K562 (cell line): Measurements from ENCODE around the gene TEX22. TPM values are rescaled to one million over a fixed set of nuclear protein-coding genes. Genes with fewer than 3 reads are reported as not detected.

ENCODE experiments used
- ATAC-seq: fragments of 200-7000 bp; cut with Tn5 transposase; 3 replicates; pipeline ENCODE4 v1.9.1; 2020; ENCODE audit warnings: moderate library complexity
- BruUV-seq: library from RNA; stranded (reverse); fragments of 400-500 nt; replicated peaks from 2 replicates; lab custom pipeline; 2021; lab: Mats Ljungman, UMichigan
- CTCF ChIA-PET: fragments of 300-600 bp; formaldehyde crosslinking; extraction: SDS; loops from one replicate; lab custom pipeline; 2021; ENCODE audit warnings: low intra/inter-chr PET ratio; lab: Yijun Ruan, JAX
- POLR2A ChIA-PET: fragments of 300-600, 350-650 bp; sonication (Branson Sonifier 250); formaldehyde crosslinking; extraction: SDS; loops from one replicate; lab custom pipeline; 2021; ENCODE audit warnings: antibody characterized with exemption, inconsistent platforms; lab: Yijun Ruan, JAX
- DNase-seq, 4 experiments: peaks; one replicate each; pipeline versions ENCODE4 v3.0.0 to v3.0.0-alpha.2; 2011 to 2018; ENCODE audit warnings: low spot score in 3 of 4, mixed read lengths in 3 of 4; ENCODE audit errors: extremely low read depth in 1 of 4
- FAIRE-seq: peaks from 2 replicates; lab custom pipeline; 2011; peaks lifted over from hg19 to GRCh38; lab: Jason Lieb, UNC
- H2AFZ ChIP-seq: 2 replicates; pipeline ENCODE4 v1.6.0; 2011; ENCODE audit warnings: low read depth, low read length, control low read depth, inconsistent platforms
- H3K27ac ChIP-seq: fragments of 200-600 bp; 3 replicates; pipeline ENCODE4 v1.8.0; 2011; ENCODE audit warnings: low read depth, mild to moderate bottlenecking, control low read depth, inconsistent platforms, low read length, moderate library complexity, mixed read lengths; ENCODE audit errors: extremely low read depth
- H3K27me3 ChIP-seq, 2 experiments: fragments of 300-600 bp in 1 of 2; 2 replicates in 1 of 2; 3 replicates in 1 of 2; pipeline versions ENCODE4 v1.6.0 to v1.8.0; 2011; ENCODE audit warnings: inconsistent platforms in 2 of 2, low read length in 2 of 2, mild to moderate bottlenecking in 1 of 2, mixed read lengths in 1 of 2, moderate library complexity in 1 of 2; ENCODE audit not compliant: control insufficient read depth in 2 of 2, insufficient read depth in 2 of 2
- H3K36me3 ChIP-seq: fragments of 300-600 bp; 3 replicates; pipeline ENCODE4 v1.8.0; 2011; ENCODE audit warnings: mild to moderate bottlenecking, low read length, inconsistent platforms; ENCODE audit not compliant: control insufficient read depth, insufficient read depth
- H3K4me1 ChIP-seq, 2 experiments: fragments of 200-600 bp in 1 of 2; replicated peaks in 1 of 2; 2 replicates in 1 of 2; 3 replicates in 1 of 2; pipeline versions ENCODE4 v1.5.1 to v1.8.0; 2011; ENCODE audit warnings: inconsistent platforms in 2 of 2, low read length in 2 of 2, mild to moderate bottlenecking in 1 of 2, mixed read lengths in 1 of 2, moderate library complexity in 1 of 2; ENCODE audit not compliant: control insufficient read depth in 2 of 2, insufficient read depth in 2 of 2
- H3K4me2 ChIP-seq: 2 replicates; pipeline ENCODE4 v1.6.1; 2011; ENCODE audit warnings: low read length, control low read depth, inconsistent platforms, mixed read lengths; ENCODE audit not compliant: insufficient read depth
- H3K4me3 ChIP-seq: fragments of 200-600 bp; sonication (generic), shearing (Covaris generic); 2 replicates; pipeline ENCODE4 v1.5.1; 2016; ENCODE audit warnings: control low read depth, inconsistent platforms
- H3K79me2 ChIP-seq: fragments of 200-600 bp; 3 replicates; pipeline ENCODE4 v1.8.0; 2011; ENCODE audit warnings: low read length, inconsistent platforms; ENCODE audit not compliant: control insufficient read depth, insufficient read depth
- H3K9ac ChIP-seq, 2 experiments: 2 replicates each; pipeline versions ENCODE4 v1.6.0 to v1.6.1; 2011; ENCODE audit warnings: low read depth in 2 of 2, low read length in 2 of 2, control low read depth in 1 of 2, inconsistent platforms in 1 of 2, mild to moderate bottlenecking in 1 of 2, mixed read lengths in 1 of 2; ENCODE audit not compliant: insufficient read depth in 1 of 2
- H3K9me1 ChIP-seq: one replicate; pipeline ENCODE4 v1.6.0; 2011; ENCODE audit warnings: inconsistent platforms, mild to moderate bottlenecking, low read length, moderate library complexity; ENCODE audit not compliant: control insufficient read depth, insufficient read depth
- H3K9me3 ChIP-seq: replicated peaks from 2 replicates; pipeline ENCODE4 v1.5.1; 2011; ENCODE audit warnings: low read depth, low read length, inconsistent platforms; ENCODE audit not compliant: control insufficient read depth, insufficient read depth
- H4K20me1 ChIP-seq: replicated peaks from 2 replicates; pipeline ENCODE4 v1.6.1; 2011; ENCODE audit warnings: low read length, inconsistent platforms, mixed read lengths; ENCODE audit not compliant: control insufficient read depth, insufficient read depth
- BACH1 ChIP-seq: fragments of 200-800 bp; sonication (Bioruptor generic); IDR thresholded peaks from 2 replicates; pipeline ENCODE4 v1.6.1; 2016; ENCODE audit warnings: missing genetic modification characterization, missing compliant biosample characterization
- CC2D1A ChIP-seq: fragments of 450-650 bp; IDR thresholded peaks from 2 replicates; pipeline ENCODE4 v1.6.1; 2017; ENCODE audit warnings: mild to moderate bottlenecking
- FIP1L1 ChIP-seq: fragments of 200-400 bp; formaldehyde crosslinking; IDR thresholded peaks from 2 replicates; pipeline ENCODE4 v1.6.1; 2018; ENCODE audit warnings: mild to moderate bottlenecking, low read depth, low read length; ENCODE audit not compliant: poor library complexity, severe bottlenecking
- FOSL1 ChIP-seq: fragments of 200-800 bp; sonication (Bioruptor generic); conservative IDR thresholded peaks from 2 replicates; pipeline ENCODE4 v1.6.1; 2016; ENCODE audit warnings: missing genetic modification characterization, missing compliant biosample characterization
- GATAD2B ChIP-seq: fragments of 450-650 bp; IDR thresholded peaks from 2 replicates; pipeline ENCODE4 v1.6.1; 2017; ENCODE audit warnings: mild to moderate bottlenecking, borderline replicate concordance
- HCFC1 ChIP-seq: IDR thresholded peaks from 2 replicates; pipeline ENCODE4 v1.6.1; 2012; ENCODE audit warnings: low read depth, low read length, improper control_type of control experiment
- HDAC3 ChIP-seq: fragments of 450-650 bp; IDR thresholded peaks from 2 replicates; pipeline ENCODE4 v1.6.1; 2018; ENCODE audit warnings: borderline replicate concordance, mild to moderate bottlenecking, moderate library complexity; ENCODE audit not compliant: partially characterized antibody
- NCOA1 ChIP-seq: fragments of 450-650 bp; IDR thresholded peaks from 2 replicates; pipeline ENCODE4 v1.6.1; 2016; ENCODE audit warnings: low read depth
- NCOR1 ChIP-seq: fragments of 450-650 bp; IDR thresholded peaks from 2 replicates; pipeline ENCODE4 v1.6.1; 2016; ENCODE audit warnings: mild to moderate bottlenecking, moderate library complexity
- NFIC ChIP-seq: fragments of 450-650 bp; IDR thresholded peaks from 2 replicates; pipeline ENCODE4 v1.6.1; 2017; ENCODE audit warnings: mild to moderate bottlenecking, inconsistent platforms
- NR3C1 ChIP-seq: sonication (generic); formaldehyde crosslinking; IDR thresholded peaks from 2 replicates; pipeline ENCODE4 v1.8.1; 2022; ENCODE audit warnings: missing genetic modification reagents
- RFX7 ChIP-seq: fragments of 250-450 bp; sonication (Bioruptor Pico); IDR thresholded peaks from 2 replicates; pipeline ENCODE4 v1.5.1; 2021; ENCODE audit warnings: mild to moderate bottlenecking
- TCF7L2 ChIP-seq: fragments of 150-350 bp; IDR thresholded peaks from 2 replicates; pipeline ENCODE4 v1.6.1; 2016; ENCODE audit warnings: low read depth, mild to moderate bottlenecking, low read length, moderate library complexity
- WGBS: fragments of 100-300 bp; shearing (Covaris generic); methylation state at CpG from one replicate; pipeline ENCODE4 v1.1.6; 2016; ENCODE audit warnings: low coverage, mixed read lengths; ENCODE audit not compliant: insufficient coverage; ENCODE audit errors: missing lambda C conversion rate; 5-methylcytosine and 5-hydroxymethylcytosine counted together
- in situ Hi-C: fragments of 300-500 bp; cut with MboI; formaldehyde crosslinking; loops from 4 replicates; pipeline ENCODE4 v1.15.0; 2018; ENCODE audit warnings: inconsistent platforms, mixed read lengths
- intact Hi-C: fragments of 100-400 bp; cut with micrococcal nuclease; formaldehyde crosslinking; loops from 2 replicates; pipeline ENCODE4 v1.14.2; 2022
- polyA plus RNA-seq, 8 experiments: library from polyadenylated mRNA; depleted of rRNA in 4 of 8; stranded (reverse) in 5 of 8; unstranded in 3 of 8; fragments of >200 nt; fragmentation: Nextera tagmentation in 2 of 8; fragmentation: Illumina TruSeq in 1 of 8; extraction: Ambion mirVana in 2 of 8; extraction: Trizol in 1 of 8; gene quantifications; 2 replicates each; pipeline versions ENCODE4 v1.2.1 to v1.2.3, GENCODE V29; 2011 to 2014; ENCODE audit warnings: inconsistent platforms in 1 of 8, missing spikeins in 1 of 8
- total RNA-seq, 7 experiments: library from RNA; depleted of rRNA in 6 of 7; stranded (reverse); fragments of >200 nt in 6 of 7; fragmentation: Illumina TruSeq in 2 of 7; extraction: Trizol in 2 of 7; gene quantifications; 2 replicates each; pipeline versions ENCODE4 v1.2.1 to v1.2.3, GENCODE V29; 2011 to 2021; ENCODE audit warnings: low replicate concordance in 1 of 7
- TF ChIP-seq, protein P1 (sequence below): fragments of 250-450 bp; sonication (Bioruptor Pico); IDR thresholded peaks from 2 replicates; pipeline ENCODE4 v1.8.0; 2022; ENCODE audit warnings: moderate library complexity, mild to moderate bottlenecking, inconsistent platforms
- TF ChIP-seq, protein P2 (sequence below): sonication (generic); formaldehyde crosslinking; IDR thresholded peaks from 2 replicates; pipeline ENCODE4 v1.8.0; 2022; ENCODE audit warnings: missing genetic modification reagents, mild to moderate bottlenecking, borderline replicate concordance

The TEX22 gene
- total and polyA plus RNA-seq, 9 of the 15 experiments (the other 6 are each of a cell fraction or from before 2014, with no cell fraction given): 0.04 to 1.7 (median 0.23) TPM; not detected in 2

DNA sequence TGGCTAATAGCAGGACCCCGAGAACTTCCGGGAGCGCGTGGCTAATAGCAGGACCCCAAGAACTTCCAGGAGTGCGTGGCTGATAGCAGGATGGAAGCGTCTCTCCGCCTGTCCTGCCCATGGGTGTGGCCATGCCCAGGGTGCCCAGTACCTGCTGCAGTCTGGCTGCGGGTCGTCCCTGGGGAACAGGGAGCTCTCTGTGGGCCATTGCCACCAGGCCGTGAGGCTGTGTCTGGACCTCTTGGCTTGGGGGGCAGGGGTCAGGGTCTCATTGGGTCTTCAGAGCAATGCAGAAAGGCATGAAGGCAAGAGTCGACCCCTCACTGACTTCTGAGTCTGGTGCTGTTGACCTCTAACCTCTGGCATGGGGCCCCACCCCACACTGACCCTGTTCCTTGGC is 48.3 kb upstream of the TEX22 start:
- no peaks in the 10 kb centered on the region for H3K9me1 ChIP-seq
- WGBS: 92% methylated on average over 6 of the region's 11 CpGs
- intact Hi-C loops (no loop called here), in situ Hi-C loops (loop anchor here (10.0 kb wide), 2 partner anchors 85 to 255 kb away; no protein-coding TSS in a partner anchor)
- H3K79me2 ChIP-seq: no peaks in the 10 kb centered on the region; the same call in 2 of the 3 replicates
- ATAC-seq: no peak
- no peak overlapping the region for H2AFZ ChIP-seq
- H3K27ac ChIP-seq: no peak overlapping the region
- ChIA-PET CTCF (no interaction called here), POLR2A (interaction anchor here (0.6 kb wide), 1 partner anchor 13 kb away, joined by 3 read pairs; no protein-coding TSS in a partner anchor)
- no peak overlapping the region for H3K9ac ChIP-seq
- peaks cover 10 to 54% of the 10 kb centered on the region in 2 experiments; a peak in 4 of 5 replicates for H3K4me1 ChIP-seq
- TF ChIP-seq, protein P1, sequence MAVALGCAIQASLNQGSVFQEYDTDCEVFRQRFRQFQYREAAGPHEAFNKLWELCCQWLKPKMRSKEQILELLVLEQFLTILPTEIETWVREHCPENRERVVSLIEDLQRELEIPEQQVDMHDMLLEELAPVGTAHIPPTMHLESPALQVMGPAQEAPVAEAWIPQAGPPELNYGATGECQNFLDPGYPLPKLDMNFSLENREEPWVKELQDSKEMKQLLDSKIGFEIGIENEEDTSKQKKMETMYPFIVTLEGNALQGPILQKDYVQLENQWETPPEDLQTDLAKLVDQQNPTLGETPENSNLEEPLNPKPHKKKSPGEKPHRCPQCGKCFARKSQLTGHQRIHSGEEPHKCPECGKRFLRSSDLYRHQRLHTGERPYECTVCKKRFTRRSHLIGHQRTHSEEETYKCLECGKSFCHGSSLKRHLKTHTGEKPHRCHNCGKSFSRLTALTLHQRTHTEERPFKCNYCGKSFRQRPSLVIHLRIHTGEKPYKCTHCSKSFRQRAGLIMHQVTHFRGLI: no peak
- TF ChIP-seq NFIC (no peak), NCOR1 (no peak), FIP1L1 (no peak), BACH1 (tag) (no peak), GATAD2B (no peak), HDAC3 (no peak), HCFC1 (no peak), TCF7L2 (no peak), NCOA1 (no peak), CC2D1A (no peak), NR3C1 (CRISPR knock-in tag) (no peak), FOSL1 (tag) (no peak), RFX7 (no peak)
- TF ChIP-seq, protein P2, sequence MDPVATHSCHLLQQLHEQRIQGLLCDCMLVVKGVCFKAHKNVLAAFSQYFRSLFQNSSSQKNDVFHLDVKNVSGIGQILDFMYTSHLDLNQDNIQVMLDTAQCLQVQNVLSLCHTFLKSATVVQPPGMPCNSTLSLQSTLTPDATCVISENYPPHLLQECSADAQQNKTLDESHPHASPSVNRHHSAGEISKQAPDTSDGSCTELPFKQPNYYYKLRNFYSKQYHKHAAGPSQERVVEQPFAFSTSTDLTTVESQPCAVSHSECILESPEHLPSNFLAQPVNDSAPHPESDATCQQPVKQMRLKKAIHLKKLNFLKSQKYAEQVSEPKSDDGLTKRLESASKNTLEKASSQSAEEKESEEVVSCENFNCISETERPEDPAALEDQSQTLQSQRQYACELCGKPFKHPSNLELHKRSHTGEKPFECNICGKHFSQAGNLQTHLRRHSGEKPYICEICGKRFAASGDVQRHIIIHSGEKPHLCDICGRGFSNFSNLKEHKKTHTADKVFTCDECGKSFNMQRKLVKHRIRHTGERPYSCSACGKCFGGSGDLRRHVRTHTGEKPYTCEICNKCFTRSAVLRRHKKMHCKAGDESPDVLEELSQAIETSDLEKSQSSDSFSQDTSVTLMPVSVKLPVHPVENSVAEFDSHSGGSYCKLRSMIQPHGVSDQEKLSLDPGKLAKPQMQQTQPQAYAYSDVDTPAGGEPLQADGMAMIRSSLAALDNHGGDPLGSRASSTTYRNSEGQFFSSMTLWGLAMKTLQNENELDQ (CRISPR knock-in tag): no peak
- H3K9me3 ChIP-seq: no peaks in the 10 kb centered on the region
- no TSS peak for BruUV-seq
- no peak for DNase-seq
- H4K20me1 ChIP-seq: 0 out of 2 replicates have a peak, but pooled peaks cover 3% of the 10 kb centered on the region
- no peaks in the 10 kb centered on the region for H3K27me3 ChIP-seq
- no peak for FAIRE-seq
- no peaks in the 10 kb centered on the region for H3K36me3 ChIP-seq
- H3K4me3 ChIP-seq: no peak overlapping the region
- no peak overlapping the region for H3K4me2 ChIP-seq
